Limb (tissue), 2 donors: Measurements from ENCODE around the gene CYP46A1.
"Not testable (repeated sequence)": the region's sequence is repeated elsewhere in the genome, so short reads cannot be mapped to it uniquely, and the experiment has no call there.

Experiments
- DNase-seq, 2 donors: peaks; one replicate each; pipeline ENCODE4 v3.0.0-alpha.2; 2016; ENCODE audit errors: extremely low spot score in 2 of 2

The CYP46A1 gene

DNA sequence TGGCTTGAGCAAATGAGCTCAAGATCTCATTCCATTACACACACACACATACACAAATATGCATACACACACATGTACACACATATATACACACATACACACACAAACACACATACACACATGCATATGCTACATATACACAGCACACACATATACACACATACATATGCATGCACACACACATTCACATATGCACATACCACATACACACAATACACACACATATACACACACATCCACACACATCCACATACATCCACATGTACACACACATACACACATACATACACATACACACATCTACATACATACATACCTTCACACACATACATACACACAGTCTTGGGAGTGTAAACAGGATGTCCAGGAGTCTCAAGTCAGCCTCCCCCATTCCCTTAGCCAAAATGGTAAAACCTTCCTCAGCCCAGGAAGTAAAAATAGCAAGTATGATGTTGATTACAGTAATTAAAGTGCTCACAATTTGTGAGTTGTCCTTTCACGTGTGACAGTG lies 26.4 kb upstream of the CYP46A1 start:
- no peak for DNase-seq

DNA sequence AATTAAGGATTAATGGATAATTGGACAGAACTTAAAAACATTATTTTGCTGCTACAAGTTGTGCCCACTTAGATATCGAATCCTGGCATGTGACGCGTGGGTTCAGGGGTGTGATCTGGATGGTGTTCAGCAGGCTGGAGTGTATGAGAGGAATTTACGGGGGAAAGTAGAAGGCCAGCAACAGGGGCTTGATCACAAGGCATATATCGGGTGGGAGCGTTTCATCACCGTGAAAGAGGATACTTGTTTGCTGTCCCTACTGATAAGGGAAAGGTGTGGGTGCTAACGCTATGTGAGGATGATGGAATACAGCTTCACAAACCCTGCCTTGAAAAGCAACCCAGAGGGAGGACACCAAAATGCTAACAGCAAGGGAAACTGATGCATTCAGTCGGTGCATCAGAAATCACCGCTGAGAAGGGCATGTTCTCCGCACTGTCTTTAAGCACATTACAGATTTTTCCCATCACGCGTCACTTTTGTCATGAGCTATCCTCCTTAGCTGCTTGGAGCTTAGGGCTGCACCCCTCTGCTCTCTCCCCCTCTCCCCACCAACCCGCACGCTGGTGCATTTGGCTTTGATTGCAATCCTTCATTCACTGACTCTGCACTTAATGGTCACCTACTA lies 25.8 kb upstream of the CYP46A1 start:
- no peak for DNase-seq

DNA sequence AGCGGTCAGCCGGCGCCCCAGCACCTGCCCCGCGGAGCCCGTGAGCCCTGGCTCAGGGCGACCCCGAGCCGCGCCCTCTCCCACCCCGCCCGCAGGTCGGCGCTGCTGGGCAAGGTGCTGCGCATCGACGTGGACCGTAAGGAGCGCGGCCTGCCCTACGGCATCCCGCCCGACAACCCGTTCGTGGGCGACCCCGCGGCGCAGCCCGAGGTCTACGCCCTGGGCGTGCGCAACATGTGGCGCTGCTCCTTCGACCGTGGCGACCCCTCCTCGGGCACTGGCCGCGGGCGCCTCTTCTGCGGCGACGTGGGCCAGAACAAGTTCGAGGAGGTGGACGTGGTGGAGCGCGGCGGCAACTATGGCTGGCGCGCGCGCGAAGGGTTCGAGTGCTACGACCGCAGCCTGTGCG lies 24.8 kb upstream of the CYP46A1 start:
- DNase-seq: no peak

DNA sequence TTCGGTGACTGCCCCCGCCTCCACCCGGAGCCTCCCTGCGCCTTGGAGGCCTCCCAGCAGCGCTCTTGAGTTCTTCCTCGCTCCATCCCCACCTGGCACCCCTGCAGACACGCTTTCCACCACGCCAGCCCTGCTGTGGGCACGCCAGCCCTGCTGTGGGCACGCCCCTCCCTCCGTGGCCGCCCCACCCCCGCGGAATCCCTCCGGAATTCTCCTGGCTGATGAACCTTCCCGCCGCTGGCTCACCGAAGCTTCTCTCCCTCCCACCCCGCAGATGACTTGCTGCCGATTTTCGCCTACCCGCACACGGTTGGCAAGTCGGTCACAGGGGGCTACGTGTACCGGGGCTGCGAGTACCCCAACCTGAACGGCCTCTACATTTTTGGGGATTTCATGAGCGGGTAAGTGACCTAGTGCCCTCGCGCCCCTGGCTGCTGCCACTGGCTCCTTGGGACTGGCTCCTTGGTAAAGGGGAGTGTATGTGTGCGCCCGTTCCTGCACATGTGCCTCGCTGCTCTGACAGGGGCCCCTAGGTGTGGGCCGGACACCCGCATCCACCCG lies 24.0 kb upstream of the CYP46A1 start:
- no peak for DNase-seq

DNA sequence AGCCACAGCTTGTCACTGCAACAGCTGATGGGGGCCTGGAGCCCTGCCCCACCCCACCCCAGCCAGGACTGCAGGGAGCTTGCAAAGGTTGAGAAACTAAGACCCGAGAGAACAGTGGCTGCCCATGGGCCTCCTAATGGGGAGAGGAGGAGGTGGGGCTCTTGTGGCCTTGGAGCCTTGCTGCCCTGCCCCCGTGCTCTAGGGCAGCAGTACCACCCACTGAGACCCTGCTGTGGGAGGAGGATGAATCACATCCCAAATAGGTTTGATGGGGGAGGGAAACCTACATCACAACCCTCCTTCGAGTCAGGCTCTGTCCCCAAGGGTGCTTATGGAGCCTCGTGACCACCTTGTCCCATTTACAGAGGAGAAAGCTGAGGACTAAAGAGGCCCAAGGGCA lies 23.3 kb upstream of the CYP46A1 start:
- DNase-seq: no peak

DNA sequence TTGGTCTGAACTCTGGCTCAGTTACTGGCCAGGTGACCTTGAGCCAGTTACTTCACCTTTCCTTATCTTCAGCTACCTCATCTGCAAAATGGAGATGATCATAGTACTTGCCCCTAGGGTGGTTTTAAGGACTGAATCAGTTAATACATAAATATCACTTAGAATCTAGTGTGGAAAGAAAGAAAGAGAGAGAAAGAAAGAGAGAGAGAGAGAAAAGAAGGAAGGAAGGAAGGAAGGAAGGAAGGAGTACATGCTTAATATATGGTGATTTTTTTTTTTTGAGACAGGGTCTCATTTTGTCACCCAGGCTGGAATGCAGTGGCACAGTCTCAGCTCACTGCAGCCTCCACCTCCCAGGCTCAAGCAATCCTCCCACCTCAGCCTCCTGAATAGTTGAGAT lies 22.9 kb upstream of the CYP46A1 start:
- not testable (repeated sequence) for DNase-seq

DNA sequence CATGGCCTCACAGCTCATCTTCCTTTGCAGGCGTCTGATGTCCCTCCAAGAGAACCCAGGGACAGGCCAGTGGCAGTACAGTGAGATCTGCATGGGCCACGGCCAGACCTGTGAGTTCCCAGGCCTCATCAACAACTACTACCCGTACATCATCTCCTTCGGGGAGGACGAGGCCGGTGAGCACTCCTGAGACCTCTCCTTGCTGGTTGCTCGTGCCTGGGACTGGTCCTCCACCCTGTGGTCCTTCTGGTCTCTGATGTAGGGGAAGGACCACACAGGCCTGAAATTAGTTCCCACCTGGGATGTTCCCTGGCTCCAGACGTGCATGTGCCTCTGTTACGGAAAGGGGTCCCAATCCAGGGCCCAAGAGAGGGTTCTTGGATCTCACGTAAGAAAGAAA lies 21.3 kb upstream of the CYP46A1 start:
- DNase-seq: no peak

DNA sequence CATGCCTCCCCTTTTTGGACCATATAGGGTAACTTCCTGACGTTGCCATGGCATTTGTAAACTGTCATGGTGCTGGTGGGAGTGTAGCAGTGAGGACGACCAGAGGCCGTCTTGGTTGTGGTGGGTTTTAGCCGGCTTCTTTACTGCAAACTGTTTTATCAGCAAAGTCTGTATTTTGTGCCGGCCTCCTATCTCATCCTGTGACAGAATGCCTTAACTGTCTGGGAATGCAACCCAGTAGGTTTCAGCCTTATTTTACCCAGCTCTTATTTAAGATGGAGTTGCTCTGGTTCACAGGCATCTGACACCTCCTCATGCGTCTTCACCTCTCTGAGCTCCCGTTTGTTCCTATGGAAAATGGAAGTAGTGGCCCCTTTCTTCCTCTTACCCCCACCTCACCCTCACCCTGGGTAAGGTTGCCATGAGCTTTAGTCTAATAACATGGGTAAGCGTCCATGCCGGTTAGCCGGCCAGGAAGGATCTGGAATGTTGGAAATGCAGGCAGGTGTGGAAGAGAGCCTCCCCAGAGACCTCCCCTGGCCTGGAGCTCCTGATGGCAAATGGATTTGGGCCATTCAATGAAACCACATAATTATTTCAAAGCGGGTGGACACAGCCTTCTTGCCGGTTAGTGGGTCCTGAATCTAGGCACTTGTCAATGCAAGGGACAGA lies 20.6 kb upstream of the CYP46A1 start:
- no peak for DNase-seq

DNA sequence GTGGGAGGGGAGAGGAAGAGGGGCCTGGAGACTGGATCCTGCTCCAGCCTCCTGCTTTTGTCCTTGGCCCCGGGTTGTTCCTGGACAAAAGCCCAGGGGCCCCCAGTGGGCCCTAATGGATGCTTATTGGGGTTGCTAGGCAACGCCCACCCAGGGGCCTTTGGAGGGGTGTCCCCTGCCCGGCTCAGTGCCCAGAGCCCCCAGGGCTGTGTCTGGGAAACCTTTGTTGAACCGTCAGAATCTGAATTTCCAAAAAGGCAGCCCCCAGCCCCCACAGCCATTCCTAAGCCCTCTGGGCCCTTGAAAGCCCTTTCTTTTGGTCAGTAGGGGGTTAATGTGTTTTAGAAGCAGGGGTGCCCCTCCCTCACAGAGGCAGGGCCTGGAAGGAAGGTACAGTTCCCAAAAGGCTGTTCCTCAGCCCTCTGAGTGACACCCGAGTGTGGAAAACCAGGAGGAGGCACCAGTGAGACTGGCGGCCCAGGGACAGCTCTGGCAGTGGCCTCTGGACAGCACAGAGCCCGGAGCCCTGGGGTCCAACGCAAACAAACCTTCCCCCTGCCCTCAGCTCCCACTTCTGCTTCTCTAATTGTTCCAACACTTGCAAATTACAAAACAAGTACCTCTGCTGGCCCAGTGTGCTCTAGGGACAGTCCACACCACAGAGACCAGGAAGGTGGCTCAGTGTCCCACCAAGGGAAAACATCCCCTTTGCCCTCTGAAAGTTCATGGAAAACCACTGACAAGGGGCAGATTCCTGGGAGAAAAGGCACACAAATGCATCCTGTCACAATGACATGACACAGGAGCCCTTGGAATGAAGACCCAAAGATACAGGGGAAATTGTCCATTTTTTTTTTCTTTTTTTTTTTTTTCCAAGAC lies 19.8 kb upstream of the CYP46A1 start:
- peak in 1 of 2 donors; percentile 67 for DNase-seq

DNA sequence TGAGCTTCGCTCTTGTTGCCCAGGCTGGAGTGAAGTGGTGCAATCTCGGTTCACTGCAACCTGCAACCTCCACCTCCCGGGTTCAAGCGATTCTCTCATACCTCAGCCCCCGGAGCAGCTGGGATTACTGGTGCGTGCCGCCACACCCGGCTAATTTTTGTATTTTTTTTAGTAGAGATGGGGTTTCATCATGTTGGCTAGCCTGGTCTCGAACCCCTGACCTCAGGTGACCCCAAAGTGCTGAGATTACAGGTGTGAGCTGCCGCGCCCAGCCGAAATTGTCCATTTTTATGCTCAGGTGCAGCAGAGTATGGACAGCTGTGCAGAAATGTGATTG lies 19.2 kb upstream of the CYP46A1 start:
- no peak for DNase-seq

DNA sequence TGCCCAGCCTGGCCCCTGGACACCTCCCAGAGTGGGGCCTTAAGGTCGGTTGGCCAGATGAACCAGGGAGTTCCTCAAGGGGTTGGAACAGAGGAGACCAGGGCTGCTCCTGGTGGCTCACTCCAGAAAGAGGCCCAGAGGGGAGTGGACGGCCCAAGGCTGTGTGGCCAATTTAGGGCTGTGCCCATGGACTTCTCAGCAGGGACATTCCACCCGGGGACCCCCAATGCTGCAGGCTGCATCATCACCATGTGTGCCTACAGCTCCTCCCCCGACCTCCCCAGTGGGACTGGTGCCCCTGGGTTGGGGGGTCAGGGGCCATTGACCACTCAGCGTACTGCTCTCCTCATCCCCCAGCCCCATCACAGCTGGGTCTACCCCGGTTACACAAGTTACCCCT lies 17.6 kb upstream of the CYP46A1 start:
- DNase-seq: no peak

DNA sequence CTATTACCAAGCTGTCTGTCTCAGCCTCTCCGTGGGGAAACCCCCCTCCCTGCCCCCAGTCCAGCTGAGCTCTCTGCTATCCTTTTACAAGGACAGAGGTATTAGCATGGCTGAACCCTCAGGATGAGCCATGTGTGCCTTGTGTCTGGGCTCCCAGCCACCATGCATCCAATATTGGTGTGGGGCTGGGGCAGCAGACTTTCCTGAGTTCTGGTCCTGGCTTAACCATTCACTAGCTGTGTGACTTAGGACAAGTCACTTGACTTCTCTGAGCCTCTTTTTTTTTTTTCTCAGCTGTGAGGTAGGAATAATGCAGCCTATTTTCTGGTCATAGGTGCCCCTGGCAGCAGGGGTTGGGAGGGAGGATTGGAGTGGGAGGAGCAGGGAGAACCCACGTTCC lies 17.1 kb upstream of the CYP46A1 start:
- DNase-seq: no peak

DNA sequence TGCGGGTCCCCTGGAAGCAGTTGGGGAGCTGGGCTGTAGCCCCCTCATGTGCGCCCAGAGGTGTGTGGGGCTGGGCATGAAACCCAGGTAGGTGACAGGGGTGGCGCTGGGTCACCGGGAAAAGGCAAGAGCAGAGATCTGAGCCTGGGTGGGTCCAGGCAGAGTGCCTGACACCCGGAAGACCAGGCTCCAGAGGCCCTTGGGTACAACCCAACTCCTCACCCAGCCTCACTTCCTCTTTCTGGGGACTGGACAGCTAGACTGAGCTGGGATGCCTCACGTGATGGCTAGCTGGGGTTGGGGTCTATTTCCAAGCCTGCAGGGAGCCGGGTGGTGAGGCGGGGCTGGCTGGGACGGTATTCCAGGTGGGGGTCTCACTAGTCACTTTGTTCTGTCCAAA lies 16.3 kb upstream of the CYP46A1 start:
- DNase-seq: no peak

DNA sequence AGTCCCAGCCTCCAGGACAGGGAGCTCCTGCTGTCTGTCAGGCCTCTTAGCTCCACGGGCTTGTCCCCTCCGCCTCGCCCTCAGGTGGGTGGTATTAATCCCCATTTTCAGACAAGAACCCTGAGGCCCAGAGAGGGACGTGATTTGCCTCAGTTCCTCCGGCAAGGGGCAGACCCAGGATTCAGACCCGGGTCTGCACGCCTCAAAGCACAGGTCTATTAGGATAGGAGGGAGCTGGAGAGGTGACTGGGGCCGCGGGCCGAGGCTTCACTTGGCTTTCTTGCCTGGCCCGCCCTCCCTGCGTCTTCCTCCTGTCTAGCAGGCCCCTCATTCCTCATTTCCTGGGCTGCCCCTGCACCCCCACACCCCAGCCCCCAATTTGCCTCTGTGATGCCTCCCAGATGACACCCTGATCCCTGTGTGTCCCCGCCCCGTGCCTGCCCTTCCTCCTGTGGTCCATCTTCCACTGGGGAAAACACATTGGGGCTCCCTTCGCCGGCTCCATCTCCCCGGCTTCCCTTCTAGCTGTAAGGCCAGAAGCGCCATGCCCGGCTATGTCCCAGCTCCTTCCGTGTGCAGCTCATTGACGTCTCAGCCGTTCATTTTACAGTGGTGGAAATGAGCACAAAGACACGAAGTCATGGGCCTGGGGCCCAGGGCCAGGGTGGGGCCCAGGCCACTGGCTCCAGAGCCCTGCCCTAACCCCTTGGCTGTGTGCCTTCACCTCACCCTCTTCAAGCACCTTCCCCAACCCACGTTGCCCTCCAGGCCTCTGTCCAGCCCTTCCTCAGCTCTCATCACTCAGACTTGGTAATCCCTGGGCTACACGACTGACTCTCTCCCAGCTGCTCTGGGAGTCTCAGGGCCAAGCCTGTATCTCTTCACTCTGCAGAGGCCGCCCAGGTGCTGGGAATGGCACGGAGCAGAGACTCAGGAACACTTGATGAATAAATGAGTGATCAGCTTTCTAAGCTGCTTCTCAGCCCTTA lies 15.5 kb upstream of the CYP46A1 start:
- no peak for DNase-seq

DNA sequence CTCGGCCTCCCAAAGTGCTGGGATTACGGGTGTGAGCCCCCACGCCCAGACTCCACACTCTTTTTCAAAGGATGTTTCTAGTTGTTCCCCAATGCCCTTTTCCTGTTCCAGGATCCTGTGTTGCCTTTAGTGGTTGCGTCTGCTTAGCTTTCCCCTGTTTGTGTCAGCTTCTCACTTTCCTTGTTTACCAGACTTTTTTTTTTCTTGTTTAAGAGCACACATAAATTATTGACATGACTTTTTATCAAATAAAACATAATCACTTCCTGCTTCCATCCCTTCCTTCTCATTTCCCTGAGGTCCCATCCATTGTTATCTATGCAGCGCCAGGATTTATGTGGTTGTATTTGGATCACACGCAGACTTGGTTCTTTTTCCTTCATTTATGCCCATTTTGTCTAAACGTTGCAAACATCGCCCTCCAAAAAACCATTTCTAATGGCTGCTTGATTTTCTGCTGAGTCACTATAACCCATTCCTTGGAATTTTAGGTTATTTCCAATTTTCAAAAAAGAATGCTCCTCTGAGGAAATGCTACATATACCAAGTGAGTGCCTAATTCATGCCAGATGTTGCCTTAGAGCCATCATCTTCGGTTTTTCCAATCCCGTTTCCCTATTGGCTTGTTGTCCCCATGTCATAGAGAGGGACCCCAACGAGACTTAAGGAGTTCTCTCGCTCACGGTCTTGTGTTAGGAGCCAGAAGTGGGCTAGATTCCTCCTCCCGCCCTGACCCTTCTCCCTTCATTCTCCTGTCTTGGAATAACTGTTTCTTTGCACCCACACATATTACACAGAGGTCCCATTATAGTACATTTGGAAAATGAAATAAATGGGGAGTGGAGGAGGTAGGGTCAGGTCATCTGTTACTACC lies 13.5 kb upstream of the CYP46A1 start:
- no peak for DNase-seq

DNA sequence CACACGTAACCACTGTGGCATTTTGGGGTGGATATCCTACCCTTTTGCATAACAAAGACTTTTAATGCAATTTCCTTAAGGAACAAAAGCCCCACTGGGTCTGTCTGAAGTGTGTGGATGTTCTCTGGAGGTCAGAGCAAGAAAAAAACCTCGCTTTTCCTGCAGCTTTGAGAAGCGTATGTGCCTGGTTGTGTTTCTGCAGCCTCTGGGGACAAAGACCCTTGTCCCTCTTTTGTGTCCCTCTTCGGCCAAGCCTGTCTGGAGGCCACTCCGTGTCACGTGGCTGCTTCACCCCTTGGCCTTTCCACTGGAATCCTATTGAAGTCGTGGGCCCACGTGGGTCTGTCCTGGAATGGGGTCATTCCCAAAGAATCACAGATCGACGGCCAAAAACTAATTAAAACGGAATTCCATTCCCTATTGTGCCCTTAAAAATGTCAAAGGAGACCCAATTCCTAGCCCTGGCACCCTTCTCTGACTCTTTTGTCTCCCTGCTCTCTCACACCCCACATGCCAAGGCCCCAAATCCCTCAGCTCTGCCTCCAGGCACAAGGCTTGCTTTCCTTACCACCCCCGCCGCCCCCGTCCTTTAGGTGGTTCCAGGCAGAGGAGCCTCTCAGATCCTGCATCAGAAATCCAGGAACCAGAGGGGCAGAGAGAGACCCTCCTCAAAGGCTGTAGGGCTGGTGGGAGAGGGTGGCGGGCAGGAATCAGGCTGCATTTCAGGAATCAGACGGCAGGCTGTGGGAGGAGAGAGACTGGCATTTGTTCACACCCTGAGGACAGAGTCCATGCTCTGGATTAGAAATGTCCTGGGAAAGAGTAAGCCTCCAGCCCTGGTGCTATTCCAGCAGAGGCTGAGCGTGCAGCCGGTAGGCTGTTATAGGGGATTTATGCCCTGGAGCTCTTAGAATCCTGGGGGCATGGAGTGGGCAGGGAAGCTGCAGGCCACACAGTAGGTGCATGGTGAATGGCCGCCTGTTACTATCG lies 12.6 kb upstream of the CYP46A1 start:
- DNase-seq: no peak

DNA sequence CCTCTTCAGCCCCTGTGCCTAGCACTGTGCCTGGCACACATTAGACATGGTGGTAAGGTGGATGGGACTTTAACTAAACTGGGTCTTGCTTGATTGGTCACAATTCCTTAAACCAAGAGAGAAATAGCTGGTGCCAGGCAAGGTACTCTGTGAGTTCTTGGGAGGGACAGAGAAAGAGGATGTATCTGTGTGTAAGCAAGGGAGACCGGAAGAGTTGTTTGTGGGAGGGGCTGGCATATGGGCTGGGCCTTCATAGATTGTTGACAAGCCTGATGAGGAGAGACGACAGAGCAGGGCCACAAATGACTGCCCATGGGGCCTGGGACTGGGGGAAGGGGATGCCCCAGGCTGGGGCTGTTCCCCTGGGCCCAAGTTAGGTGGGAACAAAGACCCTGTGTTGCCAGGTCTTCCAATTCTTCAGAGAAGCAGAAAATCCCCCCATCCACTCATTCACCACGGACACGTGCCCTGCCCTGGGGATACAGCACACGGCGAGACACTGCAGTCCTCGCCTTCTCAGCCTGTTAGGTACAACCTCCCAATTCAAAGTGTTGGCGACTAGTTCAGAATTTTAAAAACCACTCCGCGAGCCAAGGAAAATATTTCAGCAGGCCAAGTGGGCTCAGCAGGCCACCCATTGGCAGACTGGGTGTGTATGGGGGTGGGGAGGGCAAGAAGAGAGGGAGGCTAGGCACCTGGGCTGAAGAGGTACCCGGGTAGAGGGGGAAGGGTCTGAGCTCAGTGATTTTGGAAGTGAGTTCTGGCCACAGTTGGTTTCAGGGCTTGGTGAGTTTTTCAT lies 11.4 kb upstream of the CYP46A1 start:
- DNase-seq: no peak
